Measurements from ENCODE around the gene RIMBP2. TPM values are rescaled to one million over a fixed set of nuclear protein-coding genes. Genes with fewer than 3 reads are reported as not detected.

The RIMBP2 gene
- total RNA-seq, 1 experiment from 2014 or later: not detected

- H3K27ac Mint-ChIP-seq (ENCODE audit: unreplicated experiment): no peak overlapping the region
- H3K9me3 Mint-ChIP-seq (ENCODE audit: unreplicated experiment): no peaks in the 10 kb centered on the region
- no peak for TF ChIP-seq CTCF (IDR thresholded peaks at IDR 0.05; ENCODE audit: insufficient read depth in 1 of 2, low read depth in 1 of 2, low read length in 1 of 2, severe bottlenecking in 1 of 2, unreplicated experiment in 1 of 2)
- H3K4me1 Mint-ChIP-seq (ENCODE audit: low read depth, unreplicated experiment): no peaks in the 10 kb centered on the region
- ChIA-PET CTCF (no interaction called here), POLR2A (no interaction called here)
- H3K36me3 ChIP-seq (ENCODE audit: control insufficient read depth, insufficient read depth, low read length): no peaks in the 10 kb centered on the region
- no peaks in the 10 kb centered on the region for H3K4me1 ChIP-seq
- intact Hi-C loops (cut with micrococcal nuclease; ENCODE audit: unreplicated experiment): no loop called here
- H3K9me3 ChIP-seq: 0 out of 2 replicates have a peak, but pooled peaks cover 3% of the 10 kb centered on the region
- no peaks in the 10 kb centered on the region for H3K36me3 Mint-ChIP-seq (ENCODE audit: insufficient read depth, unreplicated experiment)
- no peak overlapping the region for H3K4me3 ChIP-seq (ENCODE audit: low read depth, low read length)
- peaks cover 20% of the 10 kb centered on the region for H3K27me3 Mint-ChIP-seq (ENCODE audit: insufficient read depth, unreplicated experiment)
- no peak overlapping the region for H3K4me3 Mint-ChIP-seq (ENCODE audit: unreplicated experiment)
- no TSS peak for BruUV-seq (replicated peaks)
- no peaks in the 10 kb centered on the region for H3K27me3 ChIP-seq (replicated peaks; ENCODE audit: control insufficient read depth, insufficient read depth, low read length)
- DNase-seq: no peak
Observed at GRCh38 chr12:130493951-130494350, 222.1 kb downstream of the RIMBP2 start.

- TF ChIP-seq CTCF (IDR thresholded peaks at IDR 0.05; ENCODE audit: insufficient read depth in 1 of 2, low read depth in 1 of 2, low read length in 1 of 2, severe bottlenecking in 1 of 2, unreplicated experiment in 1 of 2): no peak
- CTCF ChIA-PET: no interaction called here
Observed at GRCh38 chr12:130491421-130492357, 224.4 kb downstream of the RIMBP2 start.

GRCh38 chr12:130490674-130491073 is 225.4 kb downstream of the RIMBP2 start:
- ChIA-PET POLR2A (no interaction called here), CTCF (no interaction called here)
- no peaks in the 10 kb centered on the region for H3K4me1 Mint-ChIP-seq (ENCODE audit: low read depth, unreplicated experiment)
- Histone ChIP-seq H3K9me3 (0 out of 2 replicates have a peak, but pooled peaks cover 3% of the 10 kb centered on the region), H3K27me3 (replicated peaks; ENCODE audit: control insufficient read depth, insufficient read depth, low read length) (no peaks in the 10 kb centered on the region), H3K36me3 (ENCODE audit: control insufficient read depth, insufficient read depth, low read length) (no peaks in the 10 kb centered on the region), H3K4me3 (ENCODE audit: low read depth, low read length) (no peak overlapping the region), H3K4me1 (no peaks in the 10 kb centered on the region)
- no peak for TF ChIP-seq CTCF (IDR thresholded peaks at IDR 0.05; ENCODE audit: insufficient read depth in 1 of 2, low read depth in 1 of 2, low read length in 1 of 2, severe bottlenecking in 1 of 2, unreplicated experiment in 1 of 2)
- H3K9me3 Mint-ChIP-seq (ENCODE audit: unreplicated experiment): no peaks in the 10 kb centered on the region
- no peak overlapping the region for H3K4me3 Mint-ChIP-seq (ENCODE audit: unreplicated experiment)
- BruUV-seq (replicated peaks): no TSS peak
- peaks cover 26% of the 10 kb centered on the region for H3K27me3 Mint-ChIP-seq (ENCODE audit: insufficient read depth, unreplicated experiment)
- intact Hi-C loops (cut with micrococcal nuclease; ENCODE audit: unreplicated experiment): no loop called here
- H3K27ac Mint-ChIP-seq (ENCODE audit: unreplicated experiment): no peak overlapping the region
- H3K36me3 Mint-ChIP-seq (ENCODE audit: insufficient read depth, unreplicated experiment): no peaks in the 10 kb centered on the region
- no peak for DNase-seq

More at GRCh38 chr12:130491421-130492357, 224.4 kb downstream of the RIMBP2 start:
- no peak overlapping the region for H3K4me3 ChIP-seq (ENCODE audit: low read depth, low read length)
- no peak overlapping the region for H3K27ac Mint-ChIP-seq (ENCODE audit: unreplicated experiment)
- intact Hi-C loops (cut with micrococcal nuclease; ENCODE audit: unreplicated experiment): no loop called here
- no peaks in the 10 kb centered on the region for H3K27me3 ChIP-seq (replicated peaks; ENCODE audit: control insufficient read depth, insufficient read depth, low read length)
- H3K36me3 Mint-ChIP-seq (ENCODE audit: insufficient read depth, unreplicated experiment): no peaks in the 10 kb centered on the region
- BruUV-seq (replicated peaks): no TSS peak
- H3K9me3 Mint-ChIP-seq (ENCODE audit: unreplicated experiment): no peaks in the 10 kb centered on the region
- POLR2A ChIA-PET: no interaction called here
- DNase-seq: no peak
- H3K4me1 Mint-ChIP-seq (ENCODE audit: low read depth, unreplicated experiment): no peaks in the 10 kb centered on the region
- H3K4me1 ChIP-seq: no peaks in the 10 kb centered on the region
- H3K36me3 ChIP-seq (ENCODE audit: control insufficient read depth, insufficient read depth, low read length): no peaks in the 10 kb centered on the region
- no peak overlapping the region for H3K4me3 Mint-ChIP-seq (ENCODE audit: unreplicated experiment)
- H3K9me3 ChIP-seq: 0 out of 2 replicates have a peak, but pooled peaks cover 3% of the 10 kb centered on the region
- peaks cover 25% of the 10 kb centered on the region for H3K27me3 Mint-ChIP-seq (ENCODE audit: insufficient read depth, unreplicated experiment)

Measured in Caco-2 (cell line).